GM23248 (cell line): Measurements from ENCODE around the gene CACFD1.

Experiments
- EZH2 ChIP-seq: fragments of 200-600 bp; sonication (generic); IDR thresholded peaks from 2 replicates; pipeline ENCODE4 v1.6.1; 2018; ENCODE audit warnings: antibody characterized with exemption, mild to moderate bottlenecking; ENCODE audit not compliant: insufficient read depth, poor library complexity, severe bottlenecking
- EZH2phosphoT487 ChIP-seq: fragments of 200-600 bp; sonication (generic); IDR thresholded peaks from 2 replicates; pipeline ENCODE4 v1.6.1; 2018; ENCODE audit warnings: antibody characterized with exemption, moderate library complexity, mild to moderate bottlenecking, low read depth; ENCODE audit not compliant: insufficient read depth

DNA sequence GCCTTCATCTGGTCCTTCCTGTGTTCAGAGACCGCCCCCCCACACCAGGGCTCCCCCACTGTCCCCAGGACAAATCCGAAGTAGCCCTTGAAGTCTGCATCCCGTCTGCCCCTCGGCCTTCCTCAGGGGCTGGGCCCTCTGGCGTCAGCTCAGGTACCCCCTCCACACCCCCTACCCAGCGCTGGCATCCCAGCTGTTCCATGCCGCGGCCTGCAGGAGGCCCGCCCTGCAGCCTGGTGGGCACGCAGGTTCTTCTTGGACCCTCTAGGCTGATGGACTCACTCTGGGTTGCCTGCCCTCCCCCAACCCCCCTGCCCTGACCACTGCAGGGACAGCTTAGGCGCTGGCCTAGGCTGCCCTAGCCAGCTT lies 12.5 kb downstream of the CACFD1 start:
- no peak for TF ChIP-seq EZH2
- no peak for TF ChIP-seq EZH2phosphoT487
